Left ventricle myocardium inferior (tissue), 1 donor: ENCODE results near the gene KRTAP4-2. TPM values are rescaled to one million over a fixed set of nuclear protein-coding genes. Genes with fewer than 3 reads are reported as not detected.
"Not testable (repeated sequence)": the region's sequence is repeated elsewhere in the genome, so short reads cannot be mapped to it uniquely, and the experiment has no call there.

Experiments used
- DNase-seq: peaks from one replicate; pipeline ENCODE4 v3.0.0-alpha.2; 2020
- H3K27ac ChIP-seq: fragments of 200-600 bp; replicated peaks from 2 replicates; pipeline ENCODE4 v1.8.0; 2021
- H3K27me3 ChIP-seq: fragments of 200-600 bp; 2 replicates; pipeline ENCODE4 v1.8.0; 2021; ENCODE audit warnings: low read depth
- H3K36me3 ChIP-seq: fragments of 200-600 bp; 2 replicates; pipeline ENCODE4 v1.8.0; 2021
- H3K4me1 ChIP-seq: fragments of 200-600 bp; 2 replicates; pipeline ENCODE4 v1.8.0; 2021
- H3K4me3 ChIP-seq: fragments of 200-600 bp; 2 replicates; pipeline ENCODE4 v1.8.0; 2021; ENCODE audit warnings: mild to moderate bottlenecking, moderate library complexity
- H3K9me3 ChIP-seq: fragments of 200-600 bp; replicated peaks from 2 replicates; pipeline ENCODE4 v1.8.0; 2021
- CTCF ChIP-seq: fragments of 200-600 bp; IDR thresholded peaks from 2 replicates; pipeline ENCODE4 v1.8.0; 2021; ENCODE audit warnings: antibody characterized with exemption, mild to moderate bottlenecking, borderline replicate concordance
- intact Hi-C: fragments of 100-400 bp; cut with micrococcal nuclease; formaldehyde crosslinking; loops from one replicate; pipeline ENCODE4 v1.11.0; 2022
- total RNA-seq: library from RNA; stranded (reverse); fragmentation: NEBNext Ultra II Directional; extraction: Animal tissue kit (Norgen Biotek cat#: 25700); gene quantifications from one replicate; pipeline ENCODE4 v1.2.1, GENCODE V29; 2021
- donor health status: DM: no; HTN: yes; CAD: no; lungs with severe emphysema.

KRTAP4-2 gene
- total RNA-seq, 1 donor from 2014 or later = not detected

- peaks cover 12% of the 10 kb centered on the region for H3K9me3 ChIP-seq
- intact Hi-C loops = no loop called here
- no peak overlapping the region for H3K4me3 ChIP-seq
- no peak for DNase-seq
- no peak for TF ChIP-seq CTCF
- no peaks in the 10 kb centered on the region for H3K4me1 ChIP-seq
- H3K27me3 ChIP-seq = peaks cover 83% of the 10 kb centered on the region
- H3K36me3 ChIP-seq = no peaks in the 10 kb centered on the region
- H3K27ac ChIP-seq = no peak overlapping the region
Observed at GRCh38 chr17:41153856-41154255, 24.2 kb downstream of the KRTAP4-2 start.

DNA sequence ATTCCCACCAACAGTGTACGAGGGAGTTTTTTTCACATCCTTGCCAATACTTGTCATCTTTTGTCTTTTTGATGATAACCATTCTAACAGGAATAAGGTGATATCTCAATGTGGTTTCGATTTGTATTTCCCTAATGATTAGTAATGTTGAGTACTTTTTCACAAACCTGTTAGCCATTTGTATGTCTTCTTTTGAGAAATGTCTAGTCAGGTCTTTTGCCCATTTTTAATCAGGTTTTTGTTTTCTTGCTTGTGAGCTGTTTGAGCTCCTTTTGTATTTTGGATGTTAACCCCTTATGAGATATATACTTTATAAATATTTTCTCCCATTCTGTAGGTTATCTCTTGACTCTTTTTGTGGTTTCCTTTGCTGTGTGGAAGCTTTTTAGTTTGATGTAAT lies 26.5 kb downstream of the KRTAP4-2 start:
- Histone ChIP-seq H3K4me1 (no peaks in the 10 kb centered on the region), H3K4me3 (no peak overlapping the region), H3K36me3 (no peaks in the 10 kb centered on the region), H3K27me3 (peaks cover 73% of the 10 kb centered on the region), H3K27ac (no peak overlapping the region), H3K9me3 (peaks cover 12% of the 10 kb centered on the region)
- intact Hi-C loops = no loop called here
- no peak for DNase-seq
- no peak for TF ChIP-seq CTCF

DNA sequence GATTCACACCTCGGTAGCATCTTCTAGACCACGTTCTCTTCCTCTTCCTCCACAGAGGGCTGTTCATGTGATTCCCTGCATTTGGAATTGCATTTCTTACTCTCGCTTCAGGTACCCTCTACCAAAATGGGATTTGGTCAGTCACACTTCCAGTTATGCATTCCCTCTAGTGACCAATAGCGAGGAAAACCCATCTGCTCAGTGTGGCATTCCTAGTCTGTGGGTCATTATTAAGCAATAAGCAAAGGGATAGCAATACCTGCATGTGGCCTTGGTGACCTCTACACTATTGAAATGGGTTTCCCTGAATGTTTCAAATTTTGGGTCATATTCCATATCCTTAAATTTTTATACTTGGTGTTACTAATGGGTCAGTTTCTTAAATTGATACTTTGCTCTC lies 28.0 kb downstream of the KRTAP4-2 start:
- peaks cover 63% of the 10 kb centered on the region for H3K27me3 ChIP-seq
- H3K9me3 ChIP-seq = peaks cover 7% of the 10 kb centered on the region
- intact Hi-C loops = no loop called here
- TF ChIP-seq CTCF = no peak
- H3K4me1 ChIP-seq = no peaks in the 10 kb centered on the region
- H3K36me3 ChIP-seq = no peaks in the 10 kb centered on the region
- DNase-seq = no peak
- no peak overlapping the region for H3K27ac ChIP-seq
- no peak overlapping the region for H3K4me3 ChIP-seq

DNA sequence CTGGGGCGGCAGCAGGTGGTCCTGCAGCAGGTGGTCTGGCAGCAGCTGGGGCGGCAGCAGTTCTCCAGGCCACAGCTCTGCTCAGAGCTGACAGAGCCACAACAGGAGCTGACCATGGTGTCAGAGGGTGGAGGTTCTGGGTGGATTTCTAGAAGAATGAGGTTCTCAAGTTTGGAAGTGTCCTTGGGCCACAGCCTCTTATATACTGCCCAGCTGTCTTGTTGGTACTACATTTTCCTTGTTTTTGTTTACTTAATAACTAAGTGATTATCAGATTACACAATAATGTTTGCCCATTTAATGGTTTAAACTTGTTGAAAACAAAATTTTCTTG lies 28.4 kb downstream of the KRTAP4-2 start, which contains the start of gene KRTAP4-5:
KRTAP4-5 (minus strand) TSS at position 174 of the 334 bp plus-strand sequence; CDS start at position 116, 58 bp downstream.
- intact Hi-C loops = no loop called here
- Histone ChIP-seq H3K36me3 (no peaks in the 10 kb centered on the region), H3K9me3 (peaks cover 3% of the 10 kb centered on the region), H3K27ac (no peak within 1 kb of the TSS), H3K27me3 (peaks cover 59% of the 10 kb centered on the region), H3K4me1 (no peaks in the 10 kb centered on the region), H3K4me3 (no peak within 1 kb of the TSS)
- no peak for DNase-seq
- no peak for TF ChIP-seq CTCF

GRCh38 chr17:41148971-41149651 lies 28.9 kb downstream of the KRTAP4-2 start:
- H3K27me3 ChIP-seq = peaks cover 54% of the 10 kb centered on the region
- H3K36me3 ChIP-seq, intact Hi-C loops, H3K27ac ChIP-seq, H3K4me3 ChIP-seq, H3K4me1 ChIP-seq, H3K9me3 ChIP-seq, DNase-seq: not testable (repeated sequence)

DNA sequence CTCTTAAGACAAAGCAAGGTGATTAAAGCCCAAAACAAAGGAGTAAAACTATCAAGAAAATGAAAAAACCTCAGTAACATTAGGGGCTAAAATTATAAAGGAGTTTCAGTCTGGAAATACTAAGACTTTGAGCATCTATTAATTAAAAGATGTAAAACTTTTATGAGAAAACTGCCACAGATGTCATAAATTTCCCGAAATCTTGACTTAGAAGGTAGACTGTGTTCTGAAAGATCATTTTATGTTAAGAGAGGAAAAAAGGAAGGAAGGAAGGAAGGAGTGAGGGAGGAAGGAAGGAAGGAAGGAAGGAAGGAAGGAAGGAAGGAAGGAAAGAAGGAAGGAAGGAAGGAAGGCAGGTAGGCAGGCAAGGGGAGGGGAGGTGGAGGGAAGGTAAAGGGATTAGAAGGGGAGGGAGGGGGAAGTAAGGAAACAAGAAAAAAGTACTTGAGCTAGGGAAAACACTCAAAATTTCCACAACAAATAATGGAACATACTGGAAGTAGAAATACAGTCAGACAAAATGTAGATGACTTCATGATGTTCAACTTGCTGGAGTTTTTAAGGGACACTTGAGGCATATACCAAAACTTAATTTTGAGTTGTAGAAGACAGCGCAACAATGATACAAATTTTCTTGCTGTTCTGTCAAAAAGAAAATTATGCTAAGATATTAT lies 30.4 kb downstream of the KRTAP4-2 start:
- no peak for TF ChIP-seq CTCF
- no peaks in the 10 kb centered on the region for H3K36me3 ChIP-seq
- H3K9me3 ChIP-seq = peaks cover 18% of the 10 kb centered on the region
- H3K27ac ChIP-seq = no peak overlapping the region
- DNase-seq = no peak
- no peak overlapping the region for H3K4me3 ChIP-seq
- H3K4me1 ChIP-seq = no peaks in the 10 kb centered on the region
- intact Hi-C loops = no loop called here
- peaks cover 40% of the 10 kb centered on the region for H3K27me3 ChIP-seq
